H9 (cell line): Measurements from ENCODE around the gene TMEM79. TPM values are rescaled to one million over a fixed set of nuclear protein-coding genes. Genes with fewer than 3 reads are reported as not detected.

Source experiments
- DNase-seq: peaks from one replicate; pipeline ENCODE4 v3.0.0-alpha.2; 2017
- H2AFZ ChIP-seq: one replicate; pipeline ENCODE4 v1.6.1; 2013; ENCODE audit warnings: mild to moderate bottlenecking, low read length, control low read depth, moderate library complexity
- H2AK5ac ChIP-seq: 2 replicates; pipeline ENCODE4 v1.6.1; 2013; ENCODE audit warnings: low read length, control low read depth, mixed read lengths; ENCODE audit not compliant: insufficient read length
- H2BK120ac ChIP-seq: one replicate; pipeline ENCODE4 v1.6.1; 2013; ENCODE audit warnings: low read depth, mild to moderate bottlenecking, low read length, control low read depth, inconsistent platforms; ENCODE audit not compliant: poor library complexity, severe bottlenecking
- H2BK12ac ChIP-seq: 2 replicates; pipeline ENCODE4 v1.6.1; 2013; ENCODE audit warnings: low read length, control low read depth, mixed read lengths, low read depth; ENCODE audit not compliant: insufficient read length
- H2BK15ac ChIP-seq: 2 replicates; pipeline ENCODE4 v1.6.1; 2013; ENCODE audit warnings: low read depth, low read length, control low read depth
- H2BK20ac ChIP-seq: one replicate; pipeline ENCODE4 v1.6.1; 2013; ENCODE audit warnings: low read depth, mild to moderate bottlenecking, low read length, control low read depth, inconsistent platforms; ENCODE audit not compliant: poor library complexity, severe bottlenecking
- H2BK5ac ChIP-seq: 2 replicates; pipeline ENCODE4 v1.6.1; 2013; ENCODE audit warnings: low read length, control low read depth, mixed read lengths; ENCODE audit not compliant: insufficient read length
- H3K14ac ChIP-seq: 2 replicates; pipeline ENCODE4 v1.6.1; 2013; ENCODE audit warnings: low read length, control low read depth; ENCODE audit not compliant: insufficient read depth
- H3K18ac ChIP-seq: 2 replicates; pipeline ENCODE4 v1.6.1; 2013; ENCODE audit warnings: low read depth, mild to moderate bottlenecking, mixed read lengths, low read length, control low read depth; ENCODE audit not compliant: insufficient read length
- H3K23ac ChIP-seq: 2 replicates; pipeline ENCODE4 v1.6.1; 2013; ENCODE audit warnings: low read length, control low read depth, mixed read lengths, low read depth; ENCODE audit not compliant: insufficient read length
- H3K23me2 ChIP-seq: 2 replicates; pipeline ENCODE4 v1.6.1; 2013; ENCODE audit warnings: low read depth, mild to moderate bottlenecking, mixed read lengths, low read length, control low read depth; ENCODE audit not compliant: insufficient read length, poor library complexity, severe bottlenecking
- H3K27ac ChIP-seq: 2 replicates; pipeline ENCODE4 v1.5.1; 2013; ENCODE audit warnings: low read length, control low read depth, mixed read lengths, low read depth; ENCODE audit not compliant: insufficient read length
- H3K27me3 ChIP-seq: 2 replicates; pipeline ENCODE4 v1.6.1; 2013; ENCODE audit warnings: low read length, control low read depth, inconsistent platforms; ENCODE audit not compliant: insufficient read depth
- H3K4ac ChIP-seq: 2 replicates; pipeline ENCODE4 v1.6.1; 2013; ENCODE audit warnings: low read depth, mild to moderate bottlenecking, control low read depth, inconsistent platforms, low read length, moderate library complexity
- H3K4me1 ChIP-seq: 2 replicates; pipeline ENCODE4 v1.6.1; 2013; ENCODE audit warnings: low read length, control low read depth, inconsistent platforms; ENCODE audit not compliant: insufficient read depth
- H3K4me2 ChIP-seq: 2 replicates; pipeline ENCODE4 v1.6.1; 2013; ENCODE audit warnings: low read length, control low read depth, mixed read lengths; ENCODE audit not compliant: insufficient read length, insufficient read depth
- H3K56ac ChIP-seq: 2 replicates; pipeline ENCODE4 v1.6.1; 2013; ENCODE audit warnings: low read depth, mild to moderate bottlenecking, mixed read lengths, low read length, control low read depth; ENCODE audit not compliant: insufficient read length
- H3K79me1 ChIP-seq: 2 replicates; pipeline ENCODE4 v1.6.1; 2013; ENCODE audit warnings: low read depth, mild to moderate bottlenecking, moderate library complexity, low read length, control low read depth, inconsistent platforms; ENCODE audit not compliant: insufficient read depth, poor library complexity, severe bottlenecking
- H3K79me2 ChIP-seq: 2 replicates; pipeline ENCODE4 v1.6.1; 2013; ENCODE audit warnings: low read length, control low read depth, inconsistent platforms; ENCODE audit not compliant: insufficient read depth
- H3K9ac ChIP-seq: 2 replicates; pipeline ENCODE4 v1.6.1; 2013; ENCODE audit warnings: low read length, control low read depth, mixed read lengths; ENCODE audit not compliant: insufficient read length; ENCODE audit errors: extremely low read depth
- H3K9me3 ChIP-seq: one replicate; pipeline ENCODE4 v1.6.1; 2013; ENCODE audit warnings: low read depth, low read length, inconsistent platforms; ENCODE audit not compliant: control insufficient read depth
- H3T11ph ChIP-seq: one replicate; pipeline ENCODE4 v1.6.1; 2013; ENCODE audit warnings: mild to moderate bottlenecking, low read length, control low read depth, inconsistent platforms
- H4K20me1 ChIP-seq: one replicate; pipeline ENCODE4 v1.6.1; 2013; ENCODE audit not compliant: control insufficient read depth, insufficient read length, insufficient read depth
- H4K5ac ChIP-seq: 2 replicates; pipeline ENCODE4 v1.6.1; 2013; ENCODE audit warnings: low read depth, mild to moderate bottlenecking, mixed read lengths, low read length, control low read depth; ENCODE audit not compliant: insufficient read length
- H4K8ac ChIP-seq: replicated peaks from 2 replicates; pipeline ENCODE4 v1.6.1; 2013; ENCODE audit warnings: low read length, control low read depth, mixed read lengths, low read depth; ENCODE audit not compliant: insufficient read length
- H4K91ac ChIP-seq: 2 replicates; pipeline ENCODE4 v1.6.1; 2013; ENCODE audit warnings: low read depth, mild to moderate bottlenecking, moderate library complexity, mixed read lengths, low read length, control low read depth; ENCODE audit not compliant: insufficient read length
- H3K27ac Mint-ChIP-seq, 3 experiments: 2 replicates in 2 of 3; 3 replicates in 1 of 3; pipeline ENCODE4 v1.8.0; 2020 to 2021; ENCODE audit warnings: mixed read lengths in 3 of 3, mild to moderate bottlenecking in 1 of 3, moderate library complexity in 1 of 3
- H3K27me3 Mint-ChIP-seq: 2 replicates; pipeline ENCODE4 v1.8.0; 2021; ENCODE audit warnings: low read depth, mild to moderate bottlenecking, moderate library complexity, mixed read lengths
- H3K36me3 Mint-ChIP-seq, 3 experiments: 2 replicates in 2 of 3; 3 replicates in 1 of 3; pipeline ENCODE4 v1.8.0; 2020 to 2021; ENCODE audit warnings: low read depth in 3 of 3, mixed read lengths in 3 of 3; ENCODE audit not compliant: insufficient read depth in 1 of 3
- H3K4me1 Mint-ChIP-seq, 2 experiments: 2 replicates each; pipeline ENCODE4 v1.8.0; 2020; ENCODE audit warnings: mixed read lengths in 2 of 2
- H3K4me3 Mint-ChIP-seq, 2 experiments: 2 replicates in 1 of 2; 3 replicates in 1 of 2; pipeline ENCODE4 v1.8.0; 2020 to 2021; ENCODE audit warnings: mild to moderate bottlenecking in 2 of 2, mixed read lengths in 2 of 2, moderate library complexity in 1 of 2
- H3K9me3 Mint-ChIP-seq, 2 experiments: 2 replicates in 1 of 2; 3 replicates in 1 of 2; pipeline ENCODE4 v1.8.0; 2020; ENCODE audit warnings: mild to moderate bottlenecking in 2 of 2, mixed read lengths in 2 of 2, moderate library complexity in 1 of 2
- CTCF ChIP-seq: fragments of 200-600 bp; sonication (generic); conservative IDR thresholded peaks from 3 replicates; pipeline ENCODE4 v1.8.0; 2021; ENCODE audit warnings: antibody characterized with exemption, mild to moderate bottlenecking
- WGBS: extraction: QIAGEN DNeasy Blood & Tissue Kit; methylation state at CpG from one replicate; pipeline ENCODE4 v1.1.7; 2013; ENCODE audit warnings: missing lambda C conversion rate, low lambda C conversion rate, mixed read lengths; ENCODE audit not compliant: insufficient read length; ENCODE audit errors: extremely low coverage; 5-methylcytosine and 5-hydroxymethylcytosine counted together
- total RNA-seq: library from RNA; stranded (reverse); gene quantifications from 2 replicates; pipeline ENCODE4 v1.2.1, GENCODE V29; 2021

TMEM79 gene
- total RNA-seq, 1 experiment from 2014 or later = 2.6 TPM

GRCh38 chr1:156258859-156259258, 25.3 kb upstream of the TMEM79 start:
- H2AFZ ChIP-seq = no peak overlapping the region
- no peak overlapping the region for H3K4ac ChIP-seq
- H3K27ac Mint-ChIP-seq = no peak overlapping the region
- H3T11ph ChIP-seq = no peak overlapping the region
- no peak overlapping the region for H3K4me2 ChIP-seq
- H3K27me3 Mint-ChIP-seq = no peaks in the 10 kb centered on the region
- H2BK15ac ChIP-seq = no peak overlapping the region
- H3K56ac ChIP-seq = no peak overlapping the region
- H2AK5ac ChIP-seq = no peak overlapping the region
- H4K91ac ChIP-seq = no peak overlapping the region
- no peak overlapping the region for H4K8ac ChIP-seq
- H2BK20ac ChIP-seq = no peak overlapping the region
- H2BK120ac ChIP-seq = no peak overlapping the region
- WGBS = no CpG with 5 or more reads among the region's 8 CpGs
- no peak overlapping the region for H2BK5ac ChIP-seq
- H3K23ac ChIP-seq = no peak overlapping the region
- no peaks in the 10 kb centered on the region for H3K9me3 ChIP-seq
- no peaks in the 10 kb centered on the region for H4K20me1 ChIP-seq
- no peak overlapping the region for H2BK12ac ChIP-seq
- no peaks in the 10 kb centered on the region for H3K27me3 ChIP-seq
- H4K5ac ChIP-seq = no peak overlapping the region
- no peaks in the 10 kb centered on the region for H3K79me2 ChIP-seq
- H3K14ac ChIP-seq = no peak overlapping the region
- H3K27ac ChIP-seq = no peak overlapping the region
- no peaks in the 10 kb centered on the region for H3K79me1 ChIP-seq
- no peak for TF ChIP-seq CTCF
- H3K23me2 ChIP-seq = no peaks in the 10 kb centered on the region
- no peak for DNase-seq
- H3K4me1 Mint-ChIP-seq = no peaks in the 10 kb centered on the region
- H3K4me1 ChIP-seq = no peaks in the 10 kb centered on the region
- no peak overlapping the region for H3K9ac ChIP-seq
- no peak overlapping the region for H3K18ac ChIP-seq
- H3K9me3 Mint-ChIP-seq = no peaks in the 10 kb centered on the region
- peaks cover 53 to 85% (median 74%) of the 10 kb centered on the region in 3 experiments for H3K36me3 Mint-ChIP-seq
- H3K4me3 Mint-ChIP-seq = no peak overlapping the region
